ENCODE measurements around the gene SERPINI1.

Gene SERPINI1

DNA sequence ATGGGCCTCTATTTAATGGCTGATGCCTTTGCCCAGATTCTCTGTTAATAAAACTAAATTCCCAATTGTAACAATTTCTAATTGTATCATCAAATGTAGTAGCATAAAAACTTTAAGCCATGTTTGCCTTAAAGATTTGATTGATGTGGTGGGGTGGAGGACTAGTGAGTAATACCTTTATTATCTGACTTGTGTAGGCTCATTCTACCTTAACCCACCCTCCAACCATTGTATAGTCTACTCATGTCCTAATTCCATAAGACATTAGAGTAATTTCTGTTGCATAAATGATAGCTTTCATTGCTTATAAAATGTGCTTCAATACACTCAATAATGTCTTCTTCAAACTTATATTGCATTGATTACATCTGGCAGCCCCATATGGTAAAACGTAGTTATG lies 25.8 kb downstream of the SERPINI1 start:
- Histone ChIP-seq H3K9ac (ENCODE audit: low read depth, low read length) (no peak overlapping the region), H3K9me3 (ENCODE audit: insufficient read depth, low read depth, low read length) (peaks cover under 1% of the 10 kb centered on the region; the same call in 1 of the 2 replicates), H3K27ac (ENCODE audit: low read length) (no peak overlapping the region)

DNA sequence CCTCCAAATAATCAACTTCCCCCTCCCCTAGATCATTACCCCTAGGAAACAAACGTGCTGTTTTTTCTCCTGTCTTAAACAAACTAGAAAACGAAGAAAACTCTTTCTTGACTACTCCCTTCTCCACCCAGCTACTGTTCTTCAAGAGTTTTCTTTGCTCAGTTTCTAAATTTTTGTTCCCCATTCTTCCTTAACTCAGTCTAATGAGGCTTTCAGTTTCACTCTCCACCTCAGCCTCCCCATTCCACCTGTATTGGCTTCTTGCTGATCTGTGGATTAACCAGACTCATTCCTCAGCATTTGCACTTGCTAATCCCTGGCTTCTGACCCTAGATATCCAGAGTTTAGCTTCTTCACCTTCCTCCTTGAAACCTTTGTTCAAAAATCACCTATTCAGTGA lies 26.8 kb downstream of the SERPINI1 start:
- H3K36me3 ChIP-seq (ENCODE audit: insufficient read depth, low read depth, low read length) = no peaks in the 10 kb centered on the region
- no peak overlapping the region for H3K4me3 ChIP-seq (ENCODE audit: low read length)
- H3K9me3 ChIP-seq (ENCODE audit: insufficient read depth, low read depth, low read length) = peaks cover 8% of the 10 kb centered on the region
- no peaks in the 10 kb centered on the region for H3K27me3 ChIP-seq (ENCODE audit: insufficient read depth, low read length)
- H3K27ac ChIP-seq (ENCODE audit: low read length) = no peak overlapping the region
- H3K9ac ChIP-seq (ENCODE audit: low read depth, low read length) = no peak overlapping the region
- H3K4me1 ChIP-seq (ENCODE audit: insufficient read depth, low read length) = no peaks in the 10 kb centered on the region

More for the DNA sequence above, 25.8 kb downstream of the SERPINI1 start:
- Histone ChIP-seq H3K27me3 (ENCODE audit: insufficient read depth, low read length) (no peaks in the 10 kb centered on the region), H3K4me1 (ENCODE audit: insufficient read depth, low read length) (no peaks in the 10 kb centered on the region), H3K4me3 (ENCODE audit: low read length) (no peak overlapping the region), H3K36me3 (ENCODE audit: insufficient read depth, low read depth, low read length) (no peaks in the 10 kb centered on the region)

DNA sequence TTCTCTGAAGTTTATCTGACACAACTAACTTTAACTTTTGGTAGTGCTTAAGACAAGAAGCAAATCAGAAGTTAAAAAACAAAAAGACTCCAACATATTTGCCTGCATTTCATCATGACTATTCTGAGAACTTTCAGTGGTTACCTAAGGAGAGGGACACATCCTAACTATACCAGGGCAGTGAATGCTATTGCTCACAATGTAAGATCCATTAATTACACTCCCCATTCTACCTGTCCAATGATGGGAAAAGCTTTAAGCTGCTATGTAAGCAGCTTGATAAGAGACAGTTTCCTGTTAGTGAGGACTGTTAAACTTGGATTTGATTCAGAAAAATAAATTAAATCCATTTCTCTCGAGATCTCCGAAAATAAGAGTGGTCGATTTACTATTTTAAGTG lies 37.5 kb downstream of the SERPINI1 start:
- 0 out of 2 replicates have a peak, but pooled peaks cover 2% of the 10 kb centered on the region for H3K9me3 ChIP-seq (ENCODE audit: insufficient read depth, low read depth, low read length)
- no peak overlapping the region for H3K4me3 ChIP-seq (ENCODE audit: low read length)
- H3K27ac ChIP-seq (ENCODE audit: low read length) = no peak overlapping the region
- no peaks in the 10 kb centered on the region for H3K27me3 ChIP-seq (ENCODE audit: insufficient read depth, low read length)
- H3K4me1 ChIP-seq (ENCODE audit: insufficient read depth, low read length) = no peaks in the 10 kb centered on the region
- no peaks in the 10 kb centered on the region for H3K36me3 ChIP-seq (ENCODE audit: insufficient read depth, low read depth, low read length)
- no peak overlapping the region for H3K9ac ChIP-seq (ENCODE audit: low read depth, low read length)

DNA sequence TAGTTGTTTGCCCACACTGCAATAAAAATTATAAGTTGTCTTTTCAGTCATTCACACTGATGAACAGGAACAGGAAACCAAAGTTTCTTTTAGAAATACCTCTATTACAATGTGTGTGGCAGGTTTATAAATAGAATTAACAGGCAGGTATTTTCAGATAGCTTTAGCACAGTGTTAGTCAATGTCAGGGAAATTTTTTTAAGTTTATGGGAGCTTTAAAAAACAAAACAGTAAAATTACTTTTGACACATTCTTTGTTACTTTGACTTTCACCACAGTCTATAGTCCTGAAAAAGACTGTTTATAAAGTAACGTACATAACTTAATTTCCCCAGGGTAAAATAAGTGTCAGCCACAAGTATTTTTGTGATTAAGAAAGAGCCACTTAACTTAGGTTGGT lies 38.1 kb downstream of the SERPINI1 start:
- Histone ChIP-seq H3K36me3 (ENCODE audit: insufficient read depth, low read depth, low read length) (no peaks in the 10 kb centered on the region), H3K4me1 (ENCODE audit: insufficient read depth, low read length) (no peaks in the 10 kb centered on the region), H3K9me3 (ENCODE audit: insufficient read depth, low read depth, low read length) (peaks cover 7% of the 10 kb centered on the region; the same call in 1 of the 2 replicates), H3K27ac (ENCODE audit: low read length) (no peak overlapping the region), H3K4me3 (ENCODE audit: low read length) (no peak overlapping the region), H3K9ac (ENCODE audit: low read depth, low read length) (no peak overlapping the region), H3K27me3 (ENCODE audit: insufficient read depth, low read length) (no peaks in the 10 kb centered on the region)

DNA sequence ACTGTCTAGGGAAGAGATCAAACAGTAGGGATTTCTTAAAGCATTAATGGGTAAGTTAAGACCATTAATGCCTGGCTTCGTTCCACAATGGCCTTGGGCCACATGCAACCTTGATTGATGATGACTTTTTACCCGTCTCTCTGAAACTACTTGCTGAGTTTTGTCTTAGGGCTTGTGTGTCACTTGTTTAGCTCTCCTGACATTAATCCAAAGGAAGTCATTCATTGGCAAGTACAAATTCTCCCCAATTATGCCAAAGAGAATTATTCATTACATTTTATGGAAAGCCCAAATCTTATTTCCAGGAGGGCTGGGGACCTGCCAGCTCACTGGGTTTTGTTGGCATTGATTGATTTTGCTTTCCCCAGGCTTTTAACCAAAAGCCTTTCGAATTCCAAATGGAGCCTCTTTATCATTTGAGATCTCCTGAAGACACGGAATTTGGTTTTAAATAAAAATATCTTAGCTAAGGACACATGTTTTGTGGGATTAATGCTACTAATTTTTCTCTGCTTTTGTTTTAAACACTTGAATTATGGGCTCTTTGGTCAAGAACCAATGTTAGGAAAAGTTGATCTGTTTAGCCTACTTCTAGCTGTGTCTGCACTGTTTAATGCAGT lies 40.7 kb downstream of the SERPINI1 start:
- Histone ChIP-seq H3K4me3 (ENCODE audit: low read length) (no peak overlapping the region), H3K9me3 (ENCODE audit: insufficient read depth, low read depth, low read length) (peaks cover 7% of the 10 kb centered on the region; the same call in 1 of the 2 replicates), H3K27ac (ENCODE audit: low read length) (no peak overlapping the region), H3K9ac (ENCODE audit: low read depth, low read length) (no peak overlapping the region), H3K4me1 (ENCODE audit: insufficient read depth, low read length) (peaks cover 9% of the 10 kb centered on the region; the same call in 1 of the 2 replicates), H3K36me3 (ENCODE audit: insufficient read depth, low read depth, low read length) (no peaks in the 10 kb centered on the region), H3K27me3 (ENCODE audit: insufficient read depth, low read length) (no peaks in the 10 kb centered on the region)

DNA sequence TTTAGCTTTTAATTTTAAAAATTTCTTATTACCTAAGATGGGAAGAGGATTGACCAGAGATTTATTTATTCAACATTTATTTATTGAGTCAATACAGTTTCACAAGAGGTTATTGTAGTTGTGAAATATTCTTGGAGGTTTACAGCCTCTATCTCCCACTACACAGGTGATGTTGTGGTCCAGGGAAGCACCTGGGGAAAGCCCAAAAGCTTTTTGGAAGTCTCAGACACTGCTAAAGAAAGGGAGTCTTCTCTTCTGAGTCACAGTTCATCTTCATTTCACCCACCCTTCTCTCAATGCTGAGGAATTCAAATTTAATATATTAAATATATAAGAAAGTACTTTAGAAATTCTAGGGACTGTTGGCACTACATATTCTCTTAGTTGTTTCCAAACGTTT lies 41.8 kb downstream of the SERPINI1 start:
- Histone ChIP-seq H3K36me3 (ENCODE audit: insufficient read depth, low read depth, low read length) (no peaks in the 10 kb centered on the region), H3K27ac (ENCODE audit: low read length) (no peak overlapping the region), H3K27me3 (ENCODE audit: insufficient read depth, low read length) (no peaks in the 10 kb centered on the region), H3K4me3 (ENCODE audit: low read length) (no peak overlapping the region), H3K9me3 (ENCODE audit: insufficient read depth, low read depth, low read length) (peaks cover 7% of the 10 kb centered on the region; the same call in 1 of the 2 replicates), H3K9ac (ENCODE audit: low read depth, low read length) (no peak overlapping the region), H3K4me1 (ENCODE audit: insufficient read depth, low read length) (peaks cover 9% of the 10 kb centered on the region; the same call in 1 of the 2 replicates)

DNA sequence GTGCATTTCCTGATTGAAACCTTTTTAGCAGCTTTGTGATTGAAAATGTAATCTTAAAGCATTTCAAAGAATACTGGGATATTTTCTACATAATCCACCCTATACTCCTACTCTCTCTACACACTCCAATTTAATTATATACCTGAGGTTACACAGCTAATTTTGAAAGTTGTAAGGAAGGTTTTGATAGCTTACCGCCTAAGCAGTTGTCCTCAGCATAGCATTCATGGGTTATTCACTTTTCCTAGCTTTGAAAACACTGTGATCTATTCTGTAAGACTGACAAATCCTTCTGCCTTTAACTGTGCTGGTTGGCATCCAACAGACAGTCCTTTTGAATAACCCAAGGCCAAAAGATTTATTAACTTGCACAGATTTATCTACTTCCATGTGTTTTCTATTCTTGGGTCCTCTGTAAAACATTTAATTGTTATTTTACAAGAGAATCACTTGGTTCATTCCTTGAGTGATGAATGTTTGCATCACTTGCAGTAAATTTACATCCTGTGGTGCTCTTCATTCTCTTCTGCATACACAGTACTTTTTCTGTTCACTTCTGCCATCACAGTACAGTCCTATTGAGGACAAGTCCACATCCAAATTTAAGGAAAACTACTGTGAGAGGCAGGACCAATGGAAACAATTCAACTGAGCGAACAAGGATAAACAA lies 44.8 kb downstream of the SERPINI1 start:
- Histone ChIP-seq H3K36me3 (ENCODE audit: insufficient read depth, low read depth, low read length) (no peaks in the 10 kb centered on the region), H3K9me3 (ENCODE audit: insufficient read depth, low read depth, low read length) (peaks cover 7% of the 10 kb centered on the region; the same call in 1 of the 2 replicates), H3K4me3 (ENCODE audit: low read length) (no peak overlapping the region), H3K9ac (ENCODE audit: low read depth, low read length) (no peak overlapping the region), H3K27ac (ENCODE audit: low read length) (no peak overlapping the region), H3K27me3 (ENCODE audit: insufficient read depth, low read length) (no peaks in the 10 kb centered on the region), H3K4me1 (ENCODE audit: insufficient read depth, low read length) (peaks cover 9% of the 10 kb centered on the region; the same call in 1 of the 2 replicates)

DNA sequence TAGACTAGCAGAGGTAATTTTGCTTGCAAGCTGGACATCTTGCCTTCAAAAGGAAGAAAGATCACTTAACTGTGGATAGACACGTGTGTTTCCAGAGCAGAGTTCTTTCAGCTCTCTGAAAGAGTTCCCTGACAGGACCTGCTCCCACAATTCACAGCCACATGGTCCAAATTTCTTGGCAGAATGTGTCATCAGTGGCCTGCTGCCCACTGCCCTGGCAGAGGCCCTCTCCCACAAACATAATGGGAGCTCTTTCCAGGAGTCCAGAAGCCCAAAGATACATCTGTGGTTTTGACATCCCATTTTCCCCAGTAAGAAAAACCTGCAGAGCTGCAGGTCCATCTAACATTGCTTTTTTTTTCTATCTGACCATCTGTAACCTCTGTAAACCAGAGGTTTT lies 48.3 kb downstream of the SERPINI1 start:
- no peaks in the 10 kb centered on the region for H3K27me3 ChIP-seq (ENCODE audit: insufficient read depth, low read length)
- H3K27ac ChIP-seq (ENCODE audit: low read length) = no peak overlapping the region
- H3K9ac ChIP-seq (ENCODE audit: low read depth, low read length) = no peak overlapping the region

DNA sequence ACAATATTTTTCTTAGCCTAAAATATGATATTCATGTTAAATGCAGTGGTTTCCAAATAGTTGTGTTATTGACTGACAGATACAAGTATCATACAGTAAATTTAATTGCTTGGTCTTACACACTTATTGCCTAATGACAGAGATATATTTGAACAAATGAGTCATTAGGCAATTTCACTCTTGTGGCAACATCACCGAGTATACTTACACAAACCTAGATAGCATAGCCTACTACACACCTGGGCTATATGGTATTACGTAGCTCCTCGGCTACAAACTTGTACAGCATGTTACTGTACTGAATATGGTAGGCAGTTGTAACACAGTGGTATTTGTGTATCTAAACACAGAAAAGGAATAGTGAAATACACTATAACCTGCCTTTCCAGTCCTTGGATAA lies 50.3 kb downstream of the SERPINI1 start:
- H3K9me3 ChIP-seq (ENCODE audit: insufficient read depth, low read depth, low read length) = no peaks in the 10 kb centered on the region

More for the DNA sequence above, 48.3 kb downstream of the SERPINI1 start:
- Histone ChIP-seq H3K9me3 (ENCODE audit: insufficient read depth, low read depth, low read length) (no peaks in the 10 kb centered on the region), H3K36me3 (ENCODE audit: insufficient read depth, low read depth, low read length) (no peaks in the 10 kb centered on the region), H3K4me3 (ENCODE audit: low read length) (no peak overlapping the region), H3K4me1 (ENCODE audit: insufficient read depth, low read length) (peaks cover 9% of the 10 kb centered on the region; the same call in 1 of the 2 replicates)

DNA sequence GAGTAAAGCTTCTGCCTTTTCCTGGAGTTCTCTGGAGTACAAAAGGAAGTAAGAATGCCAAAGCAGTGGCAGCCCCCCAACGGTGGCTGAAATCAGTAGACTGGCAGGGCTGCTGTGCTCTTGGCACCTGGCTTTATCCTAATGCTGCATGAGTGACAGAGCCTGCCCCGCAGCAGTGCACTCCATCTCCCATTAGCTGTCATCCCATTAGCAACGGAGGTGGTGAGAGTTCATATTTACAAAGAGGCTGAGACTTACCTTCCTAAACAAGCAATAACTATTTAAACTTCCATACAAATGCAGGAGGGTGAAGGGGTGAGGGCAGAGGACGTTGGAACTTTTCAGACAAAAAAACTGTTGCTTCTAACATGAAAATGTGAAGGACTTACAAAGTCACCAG lies 51.9 kb downstream of the SERPINI1 start:
- no peaks in the 10 kb centered on the region for H3K36me3 ChIP-seq (ENCODE audit: insufficient read depth, low read depth, low read length)
- no peak overlapping the region for H3K4me3 ChIP-seq (ENCODE audit: low read length)
- H3K4me1 ChIP-seq (ENCODE audit: insufficient read depth, low read length) = no peaks in the 10 kb centered on the region
- no peaks in the 10 kb centered on the region for H3K27me3 ChIP-seq (ENCODE audit: insufficient read depth, low read length)
- no peak overlapping the region for H3K9ac ChIP-seq (ENCODE audit: low read depth, low read length)
- no peaks in the 10 kb centered on the region for H3K9me3 ChIP-seq (ENCODE audit: insufficient read depth, low read depth, low read length)
- H3K27ac ChIP-seq (ENCODE audit: low read length) = no peak overlapping the region

More for the DNA sequence above, 50.3 kb downstream of the SERPINI1 start:
- Histone ChIP-seq H3K4me1 (ENCODE audit: insufficient read depth, low read length) (no peaks in the 10 kb centered on the region), H3K4me3 (ENCODE audit: low read length) (no peak overlapping the region), H3K36me3 (ENCODE audit: insufficient read depth, low read depth, low read length) (no peaks in the 10 kb centered on the region), H3K27me3 (ENCODE audit: insufficient read depth, low read length) (no peaks in the 10 kb centered on the region), H3K9ac (ENCODE audit: low read depth, low read length) (no peak overlapping the region), H3K27ac (ENCODE audit: low read length) (no peak overlapping the region)

DNA sequence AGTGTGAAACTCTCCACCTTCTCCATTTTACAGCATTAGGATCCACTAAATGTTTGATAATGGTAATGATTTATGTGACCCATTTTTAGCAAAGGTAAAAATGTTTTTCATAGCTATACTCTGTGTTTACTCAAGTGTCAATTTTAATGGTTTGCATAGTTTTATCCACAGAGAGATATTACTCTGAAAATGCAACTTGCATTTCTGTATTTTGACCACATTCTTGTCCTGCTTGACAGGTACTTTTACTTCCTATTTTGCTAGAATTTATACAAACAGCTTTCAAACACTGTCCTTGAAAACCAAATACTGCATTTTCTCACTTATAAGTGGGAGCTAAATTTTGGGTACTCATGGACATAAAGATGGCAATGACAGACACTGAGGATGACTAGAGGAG lies 62.9 kb downstream of the SERPINI1 start:
- Histone ChIP-seq H3K9ac (ENCODE audit: low read depth, low read length) (no peak overlapping the region), H3K27ac (ENCODE audit: low read length) (no peak overlapping the region), H3K4me1 (ENCODE audit: insufficient read depth, low read length) (no peaks in the 10 kb centered on the region), H3K4me3 (ENCODE audit: low read length) (no peak overlapping the region), H3K9me3 (ENCODE audit: insufficient read depth, low read depth, low read length) (no peaks in the 10 kb centered on the region), H3K27me3 (ENCODE audit: insufficient read depth, low read length) (no peaks in the 10 kb centered on the region), H3K36me3 (ENCODE audit: insufficient read depth, low read depth, low read length) (no peaks in the 10 kb centered on the region)

DNA sequence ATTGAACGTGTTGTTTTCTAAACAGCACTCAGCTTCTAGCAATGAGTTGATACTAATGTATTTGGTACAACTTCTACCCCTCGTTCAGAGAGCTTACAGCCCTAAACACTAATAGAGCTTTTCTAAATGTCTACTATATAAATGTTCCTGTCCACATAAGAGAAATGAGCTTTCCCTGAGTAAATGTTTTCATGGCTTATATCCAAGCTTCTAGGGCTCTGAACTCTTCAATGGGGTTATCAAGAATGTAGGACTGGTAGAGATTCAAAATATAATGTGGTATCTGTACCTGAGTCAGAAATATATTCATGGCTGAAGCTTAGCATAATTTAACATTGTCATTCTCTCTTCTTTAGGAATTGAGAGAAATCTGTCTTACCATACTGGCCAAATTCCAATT lies 73.4 kb downstream of the SERPINI1 start:
- H3K4me3 ChIP-seq (ENCODE audit: low read length) = no peak overlapping the region
- H3K9ac ChIP-seq (ENCODE audit: low read depth, low read length) = no peak overlapping the region
- no peaks in the 10 kb centered on the region for H3K4me1 ChIP-seq (ENCODE audit: insufficient read depth, low read length)
- no peaks in the 10 kb centered on the region for H3K9me3 ChIP-seq (ENCODE audit: insufficient read depth, low read depth, low read length)
- H3K27ac ChIP-seq (ENCODE audit: low read length) = no peak overlapping the region
- H3K27me3 ChIP-seq (ENCODE audit: insufficient read depth, low read length) = no peaks in the 10 kb centered on the region
- no peaks in the 10 kb centered on the region for H3K36me3 ChIP-seq (ENCODE audit: insufficient read depth, low read depth, low read length)
